Stimulated activated CD4-positive, alpha-beta T cell treated with anti-CD3 and anti-CD28 coated beads, Interleukin-1b, Interleukin-23, amount 100 ng/mL, for 24 hours (primary cell): Measurements from ENCODE around the gene PTPRM.

ENCODE experiments used
- DNase-seq, 4 experiments: peaks; one replicate each; pipeline ENCODE4 v3.0.0-alpha.2; 2020; ENCODE audit warnings: low read depth in 4 of 4, low spot score in 1 of 4

Gene PTPRM

DNA sequence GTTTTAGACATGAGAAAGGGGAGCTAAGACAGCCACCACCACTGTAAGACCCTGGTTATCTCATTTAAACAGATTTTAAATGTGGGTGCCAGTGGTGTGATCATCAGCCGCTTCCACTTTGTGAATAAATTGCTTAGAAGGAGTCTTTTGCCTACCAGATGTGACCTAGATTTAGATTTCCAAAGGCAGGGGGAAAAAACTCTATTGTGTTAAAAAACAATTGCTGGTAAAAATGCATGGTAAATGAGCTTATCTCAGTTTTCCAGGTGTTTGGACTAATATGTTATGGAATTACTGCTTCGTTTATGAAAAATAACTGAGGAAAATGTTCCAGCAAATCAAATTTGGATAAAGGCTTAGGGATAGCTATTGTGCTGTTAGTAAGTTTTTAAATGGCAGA is 575.8 kb downstream of the PTPRM start:
- no peak for DNase-seq

DNA sequence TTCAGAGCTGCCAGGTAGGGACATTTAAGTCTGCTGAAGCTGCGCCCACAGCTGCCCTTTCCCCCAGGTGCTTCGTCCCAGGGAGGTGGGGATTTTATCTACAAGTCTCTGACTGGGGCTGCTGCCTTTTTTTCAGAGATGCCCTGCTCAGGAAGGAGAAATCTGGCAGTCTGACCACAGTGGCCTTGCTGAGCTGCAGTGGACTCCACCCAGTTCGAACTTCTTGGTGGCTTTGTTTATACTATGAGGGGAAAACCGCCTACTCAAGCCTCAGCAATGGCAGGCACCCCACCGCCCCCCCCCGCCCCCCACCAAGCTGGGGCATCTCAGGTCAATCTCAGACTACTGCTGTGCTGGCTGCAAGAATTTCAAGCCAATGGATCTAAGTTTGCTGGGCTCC is 584.1 kb downstream of the PTPRM start:
- DNase-seq: no peak

DNA sequence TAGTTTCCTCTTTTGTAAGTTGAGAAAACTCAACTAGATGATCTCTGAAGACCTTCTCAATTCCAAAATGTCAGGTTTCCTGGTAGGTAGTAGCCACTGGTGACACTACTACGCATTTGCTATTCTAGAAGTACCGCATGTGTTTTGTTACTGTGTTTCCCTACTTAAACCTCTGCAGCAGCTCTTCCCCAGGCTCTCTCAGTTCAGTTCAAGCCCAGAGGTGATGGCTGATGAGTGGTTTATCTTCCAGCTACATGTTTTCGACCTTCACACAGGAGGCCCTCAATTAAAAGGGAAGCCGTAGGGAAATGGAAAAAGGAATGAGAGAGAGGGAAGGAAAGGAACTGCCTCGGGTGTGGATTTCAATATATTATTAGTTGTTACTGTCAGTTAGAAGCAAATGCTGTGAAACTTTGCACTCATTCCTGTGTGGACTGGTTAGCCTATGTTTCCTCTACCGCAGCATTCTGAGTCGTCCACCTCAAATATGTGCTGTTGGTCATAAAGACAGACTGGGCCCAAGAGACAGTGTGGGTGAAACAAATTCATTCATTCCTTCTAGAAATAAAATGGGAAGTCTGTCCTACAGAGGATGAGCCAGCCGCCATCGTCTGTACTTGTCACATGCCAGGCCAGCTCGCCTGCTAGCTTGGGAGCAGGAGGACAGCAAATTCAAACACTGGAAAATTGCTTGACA is 586.9 kb downstream of the PTPRM start:
- no peak for DNase-seq

DNA sequence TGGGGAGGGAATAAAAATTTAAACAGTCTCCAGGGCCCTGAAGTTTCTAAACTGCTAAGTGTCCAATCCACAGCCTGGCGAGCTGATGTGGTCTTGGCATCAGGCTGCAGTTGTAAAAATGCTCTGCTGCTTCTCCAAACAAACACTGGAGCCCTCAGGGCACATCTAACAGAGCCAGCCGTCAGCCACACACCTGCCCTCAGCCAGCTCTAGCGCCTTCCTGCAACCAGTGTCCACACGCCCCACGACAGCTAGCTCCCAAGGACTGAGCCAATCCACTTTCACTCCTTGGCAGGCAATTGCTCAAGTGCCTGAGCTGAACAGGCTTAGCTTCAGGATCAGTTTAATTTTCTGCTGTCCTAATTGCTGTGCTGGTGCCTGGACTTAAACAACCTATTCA is 595.7 kb downstream of the PTPRM start:
- no peak for DNase-seq

DNA sequence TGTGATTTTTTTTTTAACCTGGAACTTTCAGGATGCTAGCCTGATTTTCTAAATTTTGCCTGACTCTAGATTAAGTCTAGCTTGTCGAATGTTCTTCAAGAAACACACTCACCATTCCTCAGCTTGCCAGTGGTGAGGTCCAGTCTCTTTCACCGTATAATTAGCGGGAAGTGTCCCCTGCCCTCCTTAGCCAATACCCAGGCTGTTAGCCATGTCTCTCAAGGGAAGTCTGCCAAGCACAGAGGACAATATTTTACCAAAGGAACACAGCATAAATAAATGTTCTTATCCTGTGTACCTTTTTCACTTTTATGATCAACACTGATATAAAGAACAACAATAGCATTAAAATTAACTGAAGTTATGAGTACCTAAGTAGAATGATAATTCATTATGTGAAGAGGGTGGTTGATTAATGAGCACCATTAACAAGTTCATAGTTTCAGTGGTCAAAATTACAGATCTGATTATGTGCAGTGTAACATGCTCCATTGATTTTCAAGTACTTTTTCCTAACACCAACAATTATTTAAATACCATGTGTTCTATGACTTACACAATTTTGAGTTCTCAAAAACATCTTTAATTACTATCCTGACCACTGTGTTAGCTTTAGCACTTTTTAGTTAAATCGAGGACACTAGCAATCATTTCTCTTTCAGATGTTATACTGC is 596.3 kb downstream of the PTPRM start:
- no peak for DNase-seq

DNA sequence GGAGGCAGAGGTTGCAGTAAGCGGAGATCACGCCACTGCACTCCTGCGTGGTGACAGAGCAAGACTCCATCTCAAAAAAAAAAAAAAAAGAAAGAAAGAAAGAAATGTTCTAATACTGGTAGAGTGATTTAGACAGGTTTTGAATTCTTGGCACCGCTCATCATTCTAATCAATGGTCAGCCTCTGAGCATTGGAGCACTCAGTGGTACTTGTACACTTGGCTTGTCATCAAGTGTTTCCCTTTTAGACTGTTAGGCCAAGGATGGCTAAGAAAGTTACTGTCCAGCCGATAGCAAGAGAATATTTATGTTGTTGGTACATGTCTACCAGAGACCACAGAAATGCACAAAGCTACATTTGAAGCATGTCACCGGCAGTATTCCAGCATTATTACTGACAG is 598.0 kb downstream of the PTPRM start:
- DNase-seq: no peak

DNA sequence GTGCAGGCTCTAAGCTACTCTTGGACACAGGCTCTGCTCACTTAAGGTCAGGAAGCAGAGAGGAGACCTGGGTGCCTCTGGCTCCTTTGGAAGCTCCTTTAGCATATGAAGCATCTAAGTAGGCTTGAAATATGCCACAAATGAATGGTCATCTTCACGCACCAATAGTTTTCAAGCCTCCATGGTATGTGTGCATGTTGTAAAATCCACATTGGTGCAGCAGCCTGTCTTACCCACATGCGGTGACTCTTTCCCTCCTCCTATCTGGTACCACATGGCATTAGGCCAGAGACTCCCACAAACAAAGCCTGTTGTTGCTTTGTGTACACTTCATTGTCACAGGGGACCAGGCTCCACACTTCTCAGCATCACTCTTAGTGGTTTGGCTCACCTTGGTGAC is 599.9 kb downstream of the PTPRM start:
- no peak for DNase-seq

DNA sequence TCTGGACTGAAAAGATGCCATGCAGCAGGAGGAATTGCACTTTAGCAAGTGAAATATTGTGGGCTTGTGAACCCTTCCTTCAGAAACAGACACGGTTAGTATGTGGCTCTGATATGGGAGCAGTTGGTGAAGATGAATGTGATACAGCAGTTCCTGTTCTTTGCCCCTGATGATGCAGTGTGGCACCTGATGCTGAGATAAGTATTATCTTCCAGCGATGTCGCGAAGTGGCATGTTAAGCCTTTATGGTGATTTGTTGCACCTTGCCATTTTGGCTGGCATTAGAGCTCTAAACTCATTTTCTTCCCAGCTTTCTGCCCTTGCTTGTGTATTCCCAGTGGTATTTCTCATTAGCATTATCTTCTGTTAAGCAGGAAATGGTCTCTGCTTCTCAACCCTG is 600.6 kb downstream of the PTPRM start:
- DNase-seq: no peak

DNA sequence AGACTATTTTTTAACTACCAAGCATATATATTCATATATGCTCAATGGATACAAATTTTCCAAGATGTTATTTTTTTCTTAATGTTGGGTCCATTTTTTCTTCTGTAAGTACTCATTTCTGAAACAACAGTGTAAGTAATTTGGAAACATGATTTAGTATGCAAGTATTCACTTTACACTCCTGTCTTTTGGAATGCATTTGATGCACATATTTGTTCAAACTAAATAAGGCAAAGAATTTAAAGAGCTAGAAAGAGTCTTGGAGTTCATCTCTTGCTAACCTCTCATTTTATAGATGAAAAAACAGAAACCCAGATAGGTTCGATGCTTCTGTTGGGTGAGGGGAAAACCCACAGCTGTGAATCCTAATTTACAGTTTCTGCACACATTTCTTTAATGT is 602.6 kb downstream of the PTPRM start:
- DNase-seq: no peak

DNA sequence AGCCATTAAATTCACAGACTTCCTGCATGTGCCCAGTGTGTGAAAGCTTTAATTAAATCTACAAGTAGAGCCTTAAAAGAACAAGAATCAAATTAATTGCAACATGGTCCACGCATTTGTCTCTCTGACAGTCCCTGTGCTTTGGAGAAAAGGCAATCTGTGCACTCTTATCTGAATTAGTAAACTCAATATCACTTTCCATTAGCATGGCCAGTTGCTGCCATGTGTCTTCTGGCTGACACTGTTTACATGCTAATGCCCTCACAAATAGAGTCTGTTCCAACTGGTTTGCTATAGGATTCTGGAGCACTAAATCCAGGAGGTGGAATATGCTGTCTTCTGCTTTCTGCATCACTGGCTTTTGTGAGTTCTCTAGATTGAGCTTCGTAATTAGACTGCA is 607.7 kb downstream of the PTPRM start:
- DNase-seq: no peak

DNA sequence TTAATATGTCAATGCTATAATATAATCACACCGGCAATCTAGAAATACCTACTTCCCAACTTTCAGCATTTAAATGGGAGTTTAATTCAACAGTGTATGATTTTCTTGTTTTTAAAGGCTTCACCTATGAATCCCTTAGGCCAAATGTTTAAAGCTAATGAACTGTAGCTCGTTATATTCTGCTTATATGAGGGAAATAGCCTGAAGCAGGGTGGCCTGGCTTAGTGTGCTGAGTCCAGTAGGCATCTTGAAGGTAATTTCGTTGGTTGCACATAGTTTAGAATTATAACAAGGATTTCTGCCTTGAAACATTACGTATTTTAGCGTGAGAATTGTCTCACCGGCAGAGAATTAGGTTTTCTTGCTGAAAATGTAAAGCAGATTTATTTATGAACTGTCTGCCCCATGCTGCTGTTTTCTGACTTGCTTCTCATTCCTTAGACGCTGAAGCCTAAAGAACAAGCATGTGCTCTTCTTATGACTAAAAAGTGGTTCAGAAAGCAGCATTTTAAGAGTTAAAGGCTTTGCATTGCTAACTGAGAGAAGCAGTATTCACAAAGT is 608.5 kb downstream of the PTPRM start:
- DNase-seq: no peak

DNA sequence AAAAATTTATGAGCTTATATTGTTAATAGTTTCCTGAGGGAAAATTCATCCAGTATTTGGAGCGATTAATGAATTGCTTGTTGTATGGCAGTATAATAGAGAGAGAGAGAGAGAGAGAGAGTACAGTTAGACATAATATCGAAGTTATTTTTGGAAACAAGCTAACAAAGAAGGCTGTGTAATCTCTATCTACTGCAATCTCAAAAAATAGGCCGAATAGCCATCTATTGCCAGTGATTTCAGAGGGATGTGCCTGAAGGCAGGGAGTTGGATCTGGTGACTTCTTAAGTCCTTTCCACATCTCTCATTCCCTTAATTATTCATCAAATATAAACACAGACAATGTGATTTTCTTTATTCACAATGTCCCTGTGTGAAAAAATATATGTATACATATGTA is 609.0 kb downstream of the PTPRM start:
- DNase-seq: no peak

DNA sequence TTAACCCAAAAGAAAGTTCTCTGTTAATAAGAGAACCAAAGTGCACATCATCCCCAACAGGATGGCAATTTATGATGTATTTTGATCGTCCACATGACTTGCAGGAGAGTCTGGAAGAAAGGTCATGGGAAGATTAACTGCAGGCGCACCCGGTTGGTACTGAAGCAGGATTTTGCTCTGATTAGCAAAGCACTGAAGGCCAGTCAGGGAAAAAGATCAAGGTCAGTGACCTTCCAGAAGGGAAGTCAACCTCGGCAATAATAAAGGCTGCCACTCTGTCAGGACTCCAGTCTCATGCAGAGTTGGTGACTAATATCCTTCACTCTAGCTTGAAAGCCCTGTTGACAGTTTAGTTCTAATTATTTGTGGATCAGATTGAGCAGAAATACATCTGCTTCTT is 609.4 kb downstream of the PTPRM start:
- no peak for DNase-seq

DNA sequence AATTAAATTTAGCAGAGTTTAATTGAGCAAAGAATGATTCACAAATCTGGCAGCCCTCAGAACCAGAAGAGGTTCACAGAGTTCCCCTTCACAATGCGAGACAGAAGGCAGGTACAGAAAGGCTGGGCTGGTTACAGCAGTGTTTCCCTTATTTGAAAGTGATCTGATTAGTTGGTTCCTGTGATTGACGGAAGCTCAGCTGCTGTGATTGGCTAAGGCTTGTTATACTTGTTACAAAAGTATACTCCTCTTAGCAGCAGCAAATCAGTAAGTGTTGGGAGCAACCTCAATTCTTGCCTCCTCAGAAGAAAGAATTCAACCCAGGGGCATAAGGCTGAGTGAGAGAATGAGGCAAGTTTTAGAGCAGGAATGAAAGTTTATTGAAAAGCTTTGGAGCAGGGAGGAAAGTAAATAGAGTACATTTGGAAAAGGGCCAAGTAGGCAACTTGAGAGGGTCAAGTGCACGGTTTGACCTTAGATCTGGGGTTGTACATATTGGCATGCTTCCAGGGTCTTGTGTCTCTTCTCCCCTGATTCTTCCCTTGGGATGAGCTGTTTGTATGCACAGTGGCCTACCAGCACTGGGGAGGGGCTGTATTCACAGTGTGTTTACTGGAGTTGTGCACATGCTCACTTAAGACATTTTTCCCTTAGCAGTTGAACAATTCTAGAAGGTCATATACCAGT is 610.4 kb downstream of the PTPRM start:
- DNase-seq: no peak

DNA sequence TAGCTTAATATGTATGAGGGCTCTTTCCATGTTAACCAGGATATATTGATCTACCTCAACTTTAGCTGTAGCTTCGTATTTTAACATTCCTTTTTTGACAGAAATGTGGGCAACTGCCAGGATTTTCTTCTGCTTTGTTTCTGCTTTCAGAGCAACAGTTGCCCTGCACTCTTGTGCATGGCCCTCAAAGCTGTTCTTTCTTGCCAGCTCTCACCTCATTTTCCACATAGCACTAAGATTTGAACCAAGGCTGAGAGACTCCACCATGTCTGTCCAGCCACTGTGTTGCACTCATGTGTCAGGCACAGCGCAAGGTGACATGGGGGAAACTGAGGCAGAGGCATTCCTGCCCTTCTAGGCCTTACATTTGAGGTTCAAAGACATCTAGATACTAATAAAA is 619.3 kb downstream of the PTPRM start:
- DNase-seq: no peak

DNA sequence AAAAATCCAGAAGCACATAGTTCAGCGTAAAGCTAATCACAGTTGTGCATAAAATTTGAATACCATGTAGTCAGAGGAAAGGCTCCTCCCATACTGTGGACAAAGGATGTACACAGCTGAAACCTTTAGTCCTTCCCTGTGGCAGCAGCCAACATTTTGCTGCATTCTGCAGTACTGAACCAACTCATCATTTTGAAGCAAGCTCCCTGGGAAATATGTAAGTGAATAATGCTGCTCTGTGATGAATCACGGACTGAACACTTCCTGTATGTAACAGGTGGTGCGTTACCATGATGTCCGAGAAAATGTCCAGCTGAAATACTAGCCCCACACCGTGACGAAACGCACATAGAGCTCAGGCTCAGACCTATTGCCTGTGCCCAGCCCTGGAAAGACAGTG is 621.1 kb downstream of the PTPRM start:
- DNase-seq: no peak

DNA sequence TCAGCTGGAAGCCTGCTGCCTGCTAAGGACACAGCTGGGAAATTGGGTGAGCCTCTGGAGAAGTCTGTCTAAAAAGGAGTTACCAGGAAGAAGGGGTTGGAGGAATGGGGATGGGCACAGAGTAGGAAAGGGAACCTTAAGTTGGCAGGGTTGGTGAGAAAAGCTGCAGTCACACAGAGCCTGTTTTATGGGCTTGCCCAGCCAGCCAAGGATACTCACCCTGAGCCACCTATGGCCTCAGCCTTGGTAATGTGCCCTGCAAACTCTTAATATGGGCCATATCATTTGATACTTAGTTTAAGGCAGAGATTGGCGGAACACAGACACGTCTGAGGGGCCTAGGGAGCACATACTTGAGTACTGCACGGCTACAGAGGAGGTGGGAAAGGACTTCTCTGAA is 623.9 kb downstream of the PTPRM start:
- DNase-seq: no peak

DNA sequence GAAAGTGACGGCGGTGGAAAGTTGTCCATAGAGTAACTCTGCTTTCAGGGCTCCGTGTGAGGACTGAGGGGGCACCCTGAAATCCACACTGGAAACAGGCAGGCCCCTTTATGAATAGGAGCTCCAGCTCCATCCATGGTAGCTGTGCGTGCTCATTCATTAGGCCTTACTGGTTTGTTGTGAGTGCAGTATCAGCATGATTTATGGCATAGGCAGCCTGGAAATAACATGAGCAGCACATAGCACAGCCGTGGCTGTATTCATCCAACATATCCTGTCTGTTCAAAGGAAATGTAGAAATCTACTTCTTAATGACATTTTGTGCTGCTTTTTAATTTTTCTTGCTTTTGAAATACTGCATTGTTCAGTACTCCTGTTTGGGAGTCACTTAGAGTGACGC is 627.3 kb downstream of the PTPRM start:
- DNase-seq: no peak

DNA sequence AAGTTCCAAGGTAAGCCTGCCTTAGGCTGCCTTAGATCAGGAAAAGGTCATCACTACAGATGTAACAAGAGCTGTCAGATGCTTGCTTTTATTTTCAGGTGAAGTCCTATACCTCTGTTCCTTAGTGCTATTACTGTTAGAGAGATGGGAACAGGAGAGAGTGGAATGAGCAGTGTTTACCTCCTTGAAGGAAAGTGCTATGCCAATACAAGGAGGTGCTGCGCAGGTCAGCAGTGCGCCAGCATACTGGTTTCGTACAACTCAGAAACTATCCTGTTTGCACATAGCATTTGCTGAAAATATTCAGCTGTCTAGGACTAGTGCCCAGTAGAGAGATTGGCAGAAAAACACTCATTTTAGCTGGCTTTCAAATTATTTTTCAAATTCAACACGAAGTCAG is 629.1 kb downstream of the PTPRM start:
- DNase-seq: no peak

DNA sequence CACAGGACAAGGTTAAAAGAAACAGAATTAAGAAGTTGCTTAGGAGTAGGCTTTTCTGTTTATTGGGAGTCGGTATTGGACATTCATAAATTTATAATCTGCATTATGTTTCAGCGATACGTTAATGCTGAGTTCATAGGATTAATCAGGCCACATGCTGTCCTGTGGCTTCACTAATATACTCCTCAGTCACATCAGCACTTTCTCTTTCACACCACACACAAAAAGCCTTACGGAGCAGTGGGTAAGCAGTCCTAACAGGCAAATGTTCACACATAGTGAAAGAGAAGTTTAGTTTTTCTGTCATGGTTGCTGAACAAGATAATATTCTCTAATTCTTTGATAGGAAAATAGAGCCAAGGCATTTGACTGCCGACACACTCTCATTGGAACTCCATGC is 630.4 kb downstream of the PTPRM start:
- DNase-seq: no peak

DNA sequence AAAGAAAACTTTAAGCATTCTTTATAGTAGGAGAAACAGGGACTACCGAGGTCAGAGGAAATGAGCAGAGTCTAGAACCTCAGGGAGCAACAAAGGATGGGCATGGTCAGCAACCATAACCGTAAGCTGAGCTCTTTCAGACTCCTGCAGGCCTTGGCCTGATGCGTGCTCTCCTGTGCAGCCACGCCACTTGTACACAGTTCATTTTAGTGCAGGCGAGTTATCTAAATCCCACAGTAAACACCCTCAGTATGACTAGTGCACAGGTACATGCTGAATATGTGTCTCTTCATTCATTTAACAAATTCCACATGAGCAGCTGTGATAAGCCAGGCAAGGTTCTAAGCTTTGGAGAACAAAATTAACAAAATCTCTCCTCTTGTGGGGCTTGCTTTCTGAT is 640.9 kb downstream of the PTPRM start:
- no peak for DNase-seq

DNA sequence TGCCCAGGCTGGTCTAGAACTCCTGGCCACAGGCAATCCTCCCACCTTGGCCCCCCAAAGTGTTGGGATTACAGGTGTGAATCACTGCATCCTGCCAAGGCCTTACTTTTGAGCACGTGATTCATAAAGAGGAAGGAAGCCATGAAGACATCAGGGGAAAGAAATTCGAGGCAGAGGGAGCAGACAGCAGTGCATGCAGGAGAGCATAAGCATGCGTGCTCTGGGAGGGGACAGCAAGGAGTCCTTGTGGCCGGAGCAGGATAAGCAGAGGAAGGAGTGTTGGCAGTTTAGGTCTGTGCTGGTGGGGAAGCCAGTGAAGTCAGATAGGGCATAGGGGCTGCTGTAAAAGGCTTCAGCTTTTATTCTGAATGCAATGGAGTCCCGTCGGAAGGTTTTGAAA is 641.6 kb downstream of the PTPRM start:
- no peak for DNase-seq
